ENCODE data around the gene OR4D10.
"Not testable (repeated sequence)": the region's sequence is repeated elsewhere in the genome, so short reads cannot be mapped to it uniquely, and the experiment has no call there.

Gene OR4D10

GRCh38 chr11:59473015-59473414 is at the start of gene OR4D10:
Gene OR4D10 (plus strand): TSS chr11:59473315. CDS start chr11:59477430, 4,115 bp downstream.
- DNase-seq: no peak

GRCh38 chr11:59423835-59424234 is 49.3 kb upstream of the OR4D10 start:
- DNase-seq: no peak

DNA sequence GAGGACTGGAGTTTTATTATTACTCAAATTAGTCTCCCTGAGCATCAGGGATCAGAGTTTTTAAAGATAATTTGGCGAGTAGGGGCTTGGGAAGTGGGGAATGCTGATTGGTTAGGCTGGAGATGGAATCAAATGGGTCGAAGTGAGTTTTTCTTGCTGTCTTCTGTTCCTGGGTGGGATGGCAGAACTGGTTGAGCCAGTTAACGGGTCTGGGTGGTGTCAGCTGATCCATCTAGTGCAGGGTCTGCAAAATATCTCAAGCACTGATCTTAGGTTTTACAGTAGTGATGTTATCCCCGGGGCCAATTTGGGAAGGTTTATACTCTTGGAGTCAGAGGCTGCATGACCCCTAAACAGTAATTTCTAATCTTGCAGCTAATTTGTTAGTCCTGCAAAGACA is 48.0 kb upstream of the OR4D10 start:
- no peak for DNase-seq

- DNase-seq: no peak
Observed at GRCh38 chr11:59426361-59427067, 46.6 kb upstream of the OR4D10 start, which contains the start of gene OR5A2. Gene OR5A2 (minus strand): TSS chr11:59426413. CDS start chr11:59422953, 3,460 bp downstream.

- DNase-seq: no peak
Observed at GRCh38 chr11:59427068-59427382, 46.1 kb upstream of the OR4D10 start.

DNA sequence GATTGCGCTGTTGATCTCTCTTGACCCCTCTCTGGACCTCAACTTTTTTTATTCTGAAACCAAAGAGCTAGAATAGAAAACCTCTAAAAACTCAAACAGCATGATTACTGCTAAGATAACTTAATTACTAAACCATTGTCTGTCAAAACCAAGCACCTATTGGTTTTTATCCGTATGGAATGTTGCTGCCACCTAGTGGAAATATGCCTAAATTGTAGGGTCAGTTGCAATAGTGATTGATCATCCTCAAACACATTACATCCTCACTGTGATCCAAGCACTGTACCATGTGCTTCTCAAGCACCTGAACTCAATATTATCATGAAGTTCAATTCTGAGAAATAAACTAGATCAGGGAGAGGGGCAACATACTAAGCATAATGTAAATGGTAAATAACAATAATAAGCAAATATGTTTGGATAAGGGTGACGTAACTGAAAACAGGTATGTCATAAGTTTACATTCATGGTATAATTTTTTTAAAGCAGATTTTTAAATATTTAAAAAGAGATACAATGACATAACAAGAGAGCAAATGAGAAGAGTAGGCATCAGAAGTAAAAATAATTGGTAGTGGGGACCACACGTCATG is 43.1 kb upstream of the OR4D10 start:
- DNase-seq: peak; percentile 1

DNA sequence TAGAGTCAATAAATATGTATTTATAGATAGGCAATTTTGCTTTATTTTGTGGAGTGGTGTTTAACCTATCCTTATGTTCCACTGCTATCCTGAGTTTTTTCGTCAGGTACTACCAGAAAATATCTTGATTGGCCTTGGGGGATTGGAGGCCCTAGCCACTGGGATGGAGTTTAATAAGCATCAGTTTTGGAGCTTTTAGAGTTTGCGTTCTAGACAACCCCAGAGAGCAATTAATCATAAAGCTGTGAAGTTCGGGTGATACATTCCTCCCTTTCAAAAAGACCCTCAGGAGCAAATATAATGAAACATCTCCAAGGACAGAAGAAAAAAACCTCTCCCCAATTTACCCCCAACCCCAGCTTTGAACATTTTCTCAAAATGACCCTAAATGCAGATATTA is 36.9 kb upstream of the OR4D10 start, which contains the start of gene OR5A1:
Gene OR5A1, plus strand, starts transcription at position 301 of the 400 bp plus-strand sequence. CDS start 6,700 bp downstream, outside the sequence.
- DNase-seq: no peak

DNA sequence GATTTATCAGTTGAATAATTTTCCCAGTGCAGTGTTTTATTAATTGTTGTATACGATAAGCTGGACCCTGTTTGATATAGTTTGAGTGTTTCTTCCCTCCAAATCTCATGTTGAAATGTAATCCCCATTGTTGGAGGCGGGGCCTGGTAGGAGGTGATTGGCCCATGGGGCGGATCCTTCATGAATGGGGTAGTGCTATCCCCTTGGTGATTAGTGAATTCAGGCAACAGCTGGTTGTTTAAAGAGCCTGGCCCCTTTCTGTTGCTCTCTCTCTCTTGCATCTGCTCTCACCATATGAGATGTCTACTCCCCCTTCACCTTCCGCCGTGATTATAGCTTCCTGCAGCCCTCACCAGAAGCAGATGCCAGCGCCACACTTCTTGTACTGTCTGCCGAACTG is 35.3 kb upstream of the OR4D10 start:
- DNase-seq: no peak

GRCh38 chr11:59445624-59446023 is 27.5 kb upstream of the OR4D10 start:
- not testable (repeated sequence) for DNase-seq

DNA sequence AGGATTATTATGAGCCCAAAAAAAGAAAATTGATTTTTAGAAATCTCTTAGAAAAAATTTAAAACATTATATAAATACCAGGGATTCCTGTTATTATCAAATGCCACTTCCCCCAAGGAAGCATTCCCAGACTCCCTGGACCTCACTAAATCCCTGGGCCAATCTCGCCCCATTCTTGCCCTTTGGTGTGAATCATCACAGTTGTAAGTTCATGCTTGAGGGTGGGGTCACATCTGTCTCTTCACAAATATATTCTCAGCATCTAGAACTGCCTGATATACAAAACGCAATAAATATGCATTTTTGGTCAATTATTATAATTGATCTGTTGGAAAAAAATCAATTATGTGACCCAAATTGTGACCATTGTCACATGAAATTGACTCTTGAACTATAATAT is 24.6 kb upstream of the OR4D10 start:
- no peak for DNase-seq

GRCh38 chr11:59456661-59457060 is 16.5 kb upstream of the OR4D10 start, which contains the start of gene OR4D6:
Gene OR4D6 (plus strand): TSS chr11:59456961. CDS start chr11:59456961, 0 bp downstream.
- no peak for DNase-seq

DNA sequence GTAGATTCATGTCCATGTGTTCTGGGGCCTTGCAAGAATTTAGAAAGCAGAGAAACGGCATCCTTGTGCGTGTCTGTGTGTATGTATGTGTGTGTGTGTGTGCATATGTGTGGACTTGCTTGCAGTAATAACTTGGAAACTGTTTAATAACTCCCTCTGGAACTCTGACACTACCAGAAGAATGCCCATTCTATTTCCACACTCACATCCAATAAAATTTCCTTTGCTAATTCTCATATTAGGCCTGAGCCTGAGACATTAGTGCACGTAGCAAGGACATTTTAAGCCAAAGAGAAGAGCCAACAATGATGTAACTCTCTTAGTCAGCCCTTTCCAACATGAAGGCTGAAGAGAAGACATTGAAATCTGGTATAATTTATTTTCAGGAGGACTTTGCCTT is 13.2 kb upstream of the OR4D10 start:
- DNase-seq: no peak

- no peak for DNase-seq
Observed at GRCh38 chr11:59463190-59463641, 9.9 kb upstream of the OR4D10 start.

- no peak for DNase-seq
Observed at GRCh38 chr11:59475176-59475575, 2.1 kb downstream of the OR4D10 start.

DNA sequence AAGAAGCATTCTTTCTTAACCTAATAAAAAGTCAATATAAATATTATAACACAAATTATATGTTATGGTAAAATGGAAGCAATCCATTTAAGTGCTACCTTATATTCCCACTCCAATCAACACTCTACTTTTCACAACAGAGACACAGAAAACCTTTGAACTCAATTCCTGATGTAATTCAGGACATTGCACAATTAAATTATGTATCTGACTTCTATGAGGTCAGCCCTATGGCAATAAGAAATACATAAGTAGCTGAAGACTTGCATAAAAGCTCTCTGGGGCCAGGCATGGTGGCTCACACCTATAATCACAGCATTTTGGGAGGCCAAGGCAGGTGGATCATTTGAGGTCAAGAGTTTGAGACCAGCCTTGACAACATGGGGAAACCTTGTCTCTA is 6.8 kb downstream of the OR4D10 start:
- DNase-seq: no peak

GRCh38 chr11:59480359-59480758 is 7.2 kb downstream of the OR4D10 start:
- no peak for DNase-seq

DNA sequence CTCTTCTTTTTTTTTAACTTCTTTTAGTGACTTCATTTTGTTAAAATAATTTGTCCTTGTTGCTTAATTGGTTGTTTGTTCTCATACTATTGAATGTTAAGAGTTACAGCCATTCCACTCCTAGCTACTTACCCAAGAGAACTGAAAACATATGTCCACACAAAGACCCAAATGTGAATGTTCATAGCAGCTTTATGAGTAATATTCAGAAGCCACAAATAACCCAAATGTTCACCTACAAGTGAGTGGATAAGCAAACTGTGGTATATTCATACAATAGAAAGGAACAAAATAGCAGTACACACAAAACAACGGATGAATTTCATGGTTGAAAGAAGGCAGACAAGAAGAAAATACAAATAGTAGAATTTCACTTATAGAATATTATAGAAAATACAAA is 28.8 kb downstream of the OR4D10 start:
- DNase-seq: no peak

DNA sequence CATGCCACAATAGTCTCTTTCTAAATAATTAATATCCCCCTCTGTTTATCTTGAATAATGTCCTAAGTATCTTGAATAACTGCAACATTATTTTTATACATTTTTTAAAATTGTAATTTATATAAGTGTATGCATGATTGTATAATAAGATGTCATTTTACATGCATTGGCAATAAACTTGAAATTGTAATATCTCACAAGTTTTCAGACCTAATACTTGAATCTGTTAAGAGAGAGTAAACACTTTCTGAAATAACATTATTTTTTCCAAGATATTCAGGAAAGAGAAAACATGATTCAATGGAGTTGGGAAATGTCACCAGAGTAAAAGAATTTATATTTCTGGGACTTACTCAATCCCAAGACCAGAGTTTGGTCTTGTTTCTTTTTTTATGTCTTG is 30.2 kb downstream of the OR4D10 start, which contains the start of gene OR4D11:
Gene OR4D11, plus strand, starts transcription at position 301 of the 400 bp plus-strand sequence. Its CDS starts 0 bp downstream, at position 301.
- no peak for DNase-seq

- no peak for DNase-seq
Observed at GRCh38 chr11:59510941-59511589, 38.0 kb downstream of the OR4D10 start, which contains the start of gene OR4D9. Gene OR4D9 (plus strand): TSS chr11:59511539. CDS start chr11:59514913, 3,374 bp downstream.

- no peak for DNase-seq
Observed at GRCh38 chr11:59511675-59512074, 38.6 kb downstream of the OR4D10 start.

DNA sequence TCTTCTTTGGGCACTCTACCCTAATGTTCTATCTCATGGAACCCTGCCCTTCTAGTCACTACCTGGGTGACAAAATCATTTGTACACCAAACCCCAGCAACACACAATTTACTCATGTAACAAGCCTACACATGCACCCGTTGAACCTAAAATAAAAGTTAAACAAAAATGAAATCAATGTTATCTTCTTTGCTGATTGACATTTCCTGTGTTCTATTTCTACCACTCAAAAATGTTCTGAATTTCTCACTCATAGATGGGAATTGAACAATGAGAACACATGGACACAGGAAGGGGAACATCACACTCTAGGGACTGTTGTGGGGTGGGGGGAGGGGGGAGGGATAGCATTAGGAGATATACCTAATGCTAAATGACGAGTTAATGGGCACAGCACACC is 47.0 kb downstream of the OR4D10 start:
- not testable (repeated sequence) for DNase-seq

DNA sequence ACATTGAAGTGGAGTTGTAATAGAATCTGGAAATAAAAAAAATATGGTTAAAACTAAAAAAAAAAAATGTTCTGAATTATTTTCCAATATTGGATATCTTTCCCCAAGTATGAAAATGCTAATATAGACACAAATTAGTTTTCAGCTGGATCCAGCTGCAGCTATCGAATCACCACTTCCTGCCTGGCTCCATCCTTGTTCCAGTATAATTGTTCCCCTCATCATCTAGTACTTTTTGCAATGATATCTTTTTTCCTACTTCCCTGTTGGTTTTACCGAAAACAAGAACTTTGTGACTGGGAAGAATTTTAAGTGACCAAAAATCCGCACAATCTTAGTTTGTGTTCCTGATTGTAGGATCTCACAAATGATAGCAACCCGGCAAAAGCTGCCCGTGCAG is 47.6 kb downstream of the OR4D10 start:
- DNase-seq: no peak

DNA sequence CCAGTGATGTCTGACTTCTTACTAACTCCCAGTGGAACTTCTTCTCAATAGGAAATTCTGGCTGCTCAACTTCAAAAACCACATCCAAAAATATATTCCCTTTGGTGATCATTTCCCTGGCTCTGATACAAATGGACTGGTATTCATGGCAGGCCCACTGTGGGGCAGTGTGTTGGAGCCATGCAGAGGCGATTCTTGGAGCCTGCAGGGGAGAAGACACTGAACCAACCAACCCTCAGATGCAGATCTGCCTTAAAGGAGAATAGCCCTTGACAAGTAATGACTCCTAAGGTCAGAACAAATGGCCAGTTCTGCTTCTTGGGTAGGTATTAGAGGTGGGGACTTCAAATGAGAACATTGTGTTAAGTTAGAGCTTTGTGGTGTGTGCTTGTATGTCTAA is 50.4 kb downstream of the OR4D10 start:
- no peak for DNase-seq

DNA sequence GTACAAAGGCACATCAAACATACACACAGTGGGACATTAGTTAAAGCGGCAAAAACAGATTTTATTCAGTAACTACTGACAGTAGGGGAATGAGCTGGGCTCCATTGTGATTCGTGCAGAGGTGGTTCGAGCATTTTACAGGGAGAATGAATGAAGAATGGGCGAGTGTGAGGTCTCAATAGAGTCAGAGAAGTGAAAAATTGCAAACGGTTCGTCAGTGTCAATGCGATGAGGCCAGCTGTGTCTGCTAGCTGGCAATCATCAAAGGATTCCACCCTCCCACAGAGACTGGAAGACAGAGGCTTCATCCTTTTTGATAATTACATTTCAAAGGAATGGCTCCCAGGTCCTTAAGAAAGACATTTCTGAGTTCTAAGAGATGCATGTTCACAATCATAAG is 55.6 kb downstream of the OR4D10 start:
- DNase-seq: no peak
